Body of pancreas (tissue), 4 donors: ENCODE data around the gene MRPL24.
A peak's percentile ranks its signal among the peaks of the same experiment; 100 is the strongest.

Source experiments
- POLR2A ChIP-seq, 3 donors: fragments of 450-650 bp; IDR thresholded peaks; one replicate each; pipeline ENCODE4 v1.6.1; 2016; ENCODE audit warnings: antibody characterized with exemption in 3 of 3, mild to moderate bottlenecking in 2 of 3
- TF ChIP-seq, protein P1 (sequence below), 7 experiments: fragments of 450-650 bp in 4 of 7; fragments of 200-600 bp in 3 of 7; sonication (generic) in 3 of 7; IDR thresholded peaks; one replicate each; pipeline ENCODE4 v1.5.1; 2016 to 2019; ENCODE audit warnings: antibody characterized with exemption in 7 of 7

DNA sequence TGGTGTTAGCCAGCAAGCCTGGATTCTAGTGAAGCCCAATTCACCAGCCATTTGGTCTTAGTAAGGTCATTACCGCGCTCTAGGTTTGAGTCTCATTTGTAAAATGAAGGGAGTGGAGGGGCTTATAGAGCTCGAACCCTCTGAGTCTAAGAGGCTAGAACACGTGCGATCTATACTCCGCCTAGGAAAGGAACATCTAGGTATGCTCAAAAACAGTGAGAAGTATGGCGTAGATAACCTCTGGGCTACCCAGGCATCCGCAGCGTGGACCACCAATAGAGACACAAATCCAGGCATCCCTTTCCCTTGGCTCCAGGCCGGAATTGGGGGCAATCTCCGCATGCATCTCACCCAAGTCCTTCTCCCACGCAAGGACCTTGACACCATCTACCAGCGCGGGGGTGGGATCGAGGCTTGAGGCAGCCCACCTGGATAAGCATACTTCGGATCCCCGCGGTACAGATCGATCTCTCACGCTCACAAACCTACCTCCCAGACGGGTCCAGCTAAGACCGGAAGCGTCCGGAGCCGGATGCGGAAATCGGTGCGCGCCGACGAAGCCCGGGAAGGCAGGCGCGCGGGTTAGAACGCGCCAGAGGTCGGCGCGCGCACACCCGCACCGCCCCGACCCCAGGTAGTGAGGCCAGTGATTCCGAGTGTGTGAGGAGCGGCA is 12.8 kb downstream of the MRPL24 start, which contains the start of gene METTL25B:
- TF ChIP-seq, protein P1, sequence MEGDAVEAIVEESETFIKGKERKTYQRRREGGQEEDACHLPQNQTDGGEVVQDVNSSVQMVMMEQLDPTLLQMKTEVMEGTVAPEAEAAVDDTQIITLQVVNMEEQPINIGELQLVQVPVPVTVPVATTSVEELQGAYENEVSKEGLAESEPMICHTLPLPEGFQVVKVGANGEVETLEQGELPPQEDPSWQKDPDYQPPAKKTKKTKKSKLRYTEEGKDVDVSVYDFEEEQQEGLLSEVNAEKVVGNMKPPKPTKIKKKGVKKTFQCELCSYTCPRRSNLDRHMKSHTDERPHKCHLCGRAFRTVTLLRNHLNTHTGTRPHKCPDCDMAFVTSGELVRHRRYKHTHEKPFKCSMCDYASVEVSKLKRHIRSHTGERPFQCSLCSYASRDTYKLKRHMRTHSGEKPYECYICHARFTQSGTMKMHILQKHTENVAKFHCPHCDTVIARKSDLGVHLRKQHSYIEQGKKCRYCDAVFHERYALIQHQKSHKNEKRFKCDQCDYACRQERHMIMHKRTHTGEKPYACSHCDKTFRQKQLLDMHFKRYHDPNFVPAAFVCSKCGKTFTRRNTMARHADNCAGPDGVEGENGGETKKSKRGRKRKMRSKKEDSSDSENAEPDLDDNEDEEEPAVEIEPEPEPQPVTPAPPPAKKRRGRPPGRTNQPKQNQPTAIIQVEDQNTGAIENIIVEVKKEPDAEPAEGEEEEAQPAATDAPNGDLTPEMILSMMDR (IDR thresholded peaks at IDR 0.05), result no peak
- TF ChIP-seq POLR2A (IDR thresholded peaks at IDR 0.05), result peak; percentile 21 to 78 (median 77)
